NCI-H510A (cell line): ENCODE measurements around the gene ZNF831.

Experiments
- DNase-seq: peaks from one replicate; lab custom pipeline; 2025; lab: John Stamatoyannopoulos, UW

The ZNF831 gene

GRCh38 chr20:59181936-59182335, 18.3 kb downstream of the ZNF831 start:
- DNase-seq, result no peak

GRCh38 chr20:59182401-59183044, 18.9 kb downstream of the ZNF831 start:
- no peak for DNase-seq

GRCh38 chr20:59183751-59184150, 20.1 kb downstream of the ZNF831 start:
- no peak for DNase-seq

GRCh38 chr20:59184880-59185447, 21.3 kb downstream of the ZNF831 start:
- DNase-seq, result no peak

- DNase-seq, result no peak
Measured at GRCh38 chr20:59185809-59186208, 22.2 kb downstream of the ZNF831 start.

GRCh38 chr20:59190466-59190865, 26.8 kb downstream of the ZNF831 start:
- no peak for DNase-seq

- no peak for DNase-seq
Measured at GRCh38 chr20:59191036-59191755, 27.6 kb downstream of the ZNF831 start.

GRCh38 chr20:59191756-59192532, 28.3 kb downstream of the ZNF831 start:
- no peak for DNase-seq

- no peak for DNase-seq
Measured at GRCh38 chr20:59192533-59192896, 28.9 kb downstream of the ZNF831 start.

GRCh38 chr20:59193325-59193724, 29.7 kb downstream of the ZNF831 start:
- no peak for DNase-seq

GRCh38 chr20:59194023-59194935, 30.7 kb downstream of the ZNF831 start:
- DNase-seq, result no peak

GRCh38 chr20:59195316-59195993, 31.8 kb downstream of the ZNF831 start:
- no peak for DNase-seq

GRCh38 chr20:59204165-59204894, 40.7 kb downstream of the ZNF831 start:
- DNase-seq, result no peak

- DNase-seq, result no peak
Measured at GRCh38 chr20:59205044-59205443, 41.4 kb downstream of the ZNF831 start.

GRCh38 chr20:59207235-59207634, 43.6 kb downstream of the ZNF831 start:
- DNase-seq, result no peak

GRCh38 chr20:59207742-59208357, 44.2 kb downstream of the ZNF831 start:
- DNase-seq, result no peak

GRCh38 chr20:59210186-59210585, 46.6 kb downstream of the ZNF831 start:
- DNase-seq, result no peak

GRCh38 chr20:59211208-59211765, 47.7 kb downstream of the ZNF831 start:
- no peak for DNase-seq

- no peak for DNase-seq
Measured at GRCh38 chr20:59214073-59214472, 50.5 kb downstream of the ZNF831 start.
